ENCODE data around the gene GPR148.

Gene GPR148

GRCh38 chr2:130769343-130769907, 40.6 kb downstream of the GPR148 start:
- DNase-seq (ENCODE audit: low read depth) = no peak

GRCh38 chr2:130776550-130776949, 47.7 kb downstream of the GPR148 start:
- DNase-seq (ENCODE audit: low read depth) = no peak

- DNase-seq (ENCODE audit: low read depth) = no peak
These were observed 49.9 kb downstream of the GPR148 start for GRCh38 chr2:130778781-130779180.
